Spinal cord (tissue), 10 donors: ENCODE results near the gene PPP1R37. TPM values are rescaled to one million over a fixed set of nuclear protein-coding genes. Genes with fewer than 3 reads are reported as not detected.

Experiments
- DNase-seq, 6 donors: peaks; one replicate each; pipeline versions ENCODE4 v3.0.0 to v3.0.0-alpha.2; 2013 to 2015; ENCODE audit warnings: low spot score in 6 of 6, low read depth in 4 of 6
- H3K27ac ChIP-seq: one replicate; pipeline ENCODE4 v1.5.1; 2013; ENCODE audit warnings: low read depth, low read length, control low read depth
- H3K27me3 ChIP-seq: one replicate; pipeline ENCODE4 v1.6.1; 2013; ENCODE audit warnings: low read length; ENCODE audit not compliant: control insufficient read depth, insufficient read depth
- H3K36me3 ChIP-seq: one replicate; pipeline ENCODE4 v1.6.1; 2013; ENCODE audit warnings: low read length; ENCODE audit not compliant: control insufficient read depth, insufficient read depth
- H3K4me1 ChIP-seq: one replicate; pipeline ENCODE4 v1.6.1; 2013; ENCODE audit warnings: low read length; ENCODE audit not compliant: control insufficient read depth, insufficient read depth
- H3K4me3 ChIP-seq: one replicate; pipeline ENCODE4 v1.5.1; 2013; ENCODE audit warnings: low read depth, low read length, control low read depth
- H3K9me3 ChIP-seq: one replicate; pipeline ENCODE4 v1.6.1; 2013; ENCODE audit warnings: low read length; ENCODE audit not compliant: control insufficient read depth, insufficient read depth
- WGBS: methylation state at CpG from one replicate; pipeline ENCODE4 v1.1.5; 2013; ENCODE audit warnings: missing lambda C conversion rate; ENCODE audit not compliant: insufficient coverage; 5-methylcytosine and 5-hydroxymethylcytosine counted together
- polyA plus RNA-seq, 2 donors: library from polyadenylated mRNA; unstranded; fragments of 120-200 nt; gene quantifications; one replicate each; pipeline ENCODE4 v1.2.1, GENCODE V29; 2013; ENCODE audit not compliant: insufficient read length in 2 of 2
- total RNA-seq, 2 donors: library from RNA; depleted of rRNA in 1 of 2; stranded (reverse); fragments of 120-200 nt in 1 of 2; fragments of >200 nt in 1 of 2; gene quantifications; one replicate each; pipeline versions ENCODE4 v1.2.3 to v1.2.4, GENCODE V29; 2013 to 2014
- donor health status: healthy.

The PPP1R37 gene
- total and polyA plus RNA-seq, 4 donors = 14.4 to 39.6 (median 31.5) TPM

- 91% methylated on average over 4 of the region's 8 CpGs for WGBS
- DNase-seq = no peak
- H3K27ac ChIP-seq = no peak overlapping the region
These were observed 40.7 kb downstream of the PPP1R37 start for GRCh38 chr19:45133661-45134060.

GRCh38 chr19:45135176-45135885 is 42.4 kb downstream of the PPP1R37 start:
- Histone ChIP-seq H3K4me1 (peaks cover 35% of the 10 kb centered on the region), H3K27me3 (no peaks in the 10 kb centered on the region), H3K4me3 (no peak overlapping the region), H3K9me3 (no peaks in the 10 kb centered on the region), H3K36me3 (peaks cover 36% of the 10 kb centered on the region), H3K27ac (no peak overlapping the region)
- DNase-seq = no peak
- WGBS = 98% methylated on average over 9 of the region's 21 CpGs

More at GRCh38 chr19:45133661-45134060, 40.7 kb downstream of the PPP1R37 start:
- Histone ChIP-seq H3K4me3 (no peak overlapping the region), H3K4me1 (peaks cover 38% of the 10 kb centered on the region), H3K9me3 (no peaks in the 10 kb centered on the region), H3K36me3 (peaks cover 36% of the 10 kb centered on the region), H3K27me3 (no peaks in the 10 kb centered on the region)

GRCh38 chr19:45136507-45137178 is 43.7 kb downstream of the PPP1R37 start:
- H3K4me1 ChIP-seq = peaks cover 28% of the 10 kb centered on the region
- peaks cover 43% of the 10 kb centered on the region for H3K36me3 ChIP-seq
- H3K9me3 ChIP-seq = no peaks in the 10 kb centered on the region
- peak overlapping the region; percentile 52 for H3K27ac ChIP-seq
- WGBS = 48% methylated on average over 10 of the region's 12 CpGs
- DNase-seq = no peak
- no peak overlapping the region for H3K4me3 ChIP-seq
- H3K27me3 ChIP-seq = no peaks in the 10 kb centered on the region

- Histone ChIP-seq H3K9me3 (no peaks in the 10 kb centered on the region), H3K27me3 (no peaks in the 10 kb centered on the region), H3K27ac (no peak overlapping the region), H3K4me3 (no peak overlapping the region), H3K4me1 (peaks cover 28% of the 10 kb centered on the region), H3K36me3 (peaks cover 49% of the 10 kb centered on the region)
- DNase-seq = peak in 3 of 6 donors; percentile 23 to 89 (median 70)
- 34% methylated on average over 12 of the region's 17 CpGs for WGBS
These were observed 44.3 kb downstream of the PPP1R37 start for GRCh38 chr19:45137179-45137761.

GRCh38 chr19:45138303-45138751 is 45.3 kb downstream of the PPP1R37 start:
- Histone ChIP-seq H3K27ac (no peak overlapping the region), H3K4me1 (peaks cover 28% of the 10 kb centered on the region), H3K27me3 (no peaks in the 10 kb centered on the region), H3K36me3 (peaks cover 60% of the 10 kb centered on the region), H3K9me3 (no peaks in the 10 kb centered on the region), H3K4me3 (no peak overlapping the region)
- DNase-seq = no peak
- WGBS = 79% methylated on average over 8 of the region's 11 CpGs

GRCh38 chr19:45139286-45140143 is 46.5 kb downstream of the PPP1R37 start:
- no peak overlapping the region for H3K27ac ChIP-seq
- peaks cover 28% of the 10 kb centered on the region for H3K4me1 ChIP-seq
- no peak for DNase-seq
- H3K36me3 ChIP-seq = peaks cover 71% of the 10 kb centered on the region
- H3K27me3 ChIP-seq = no peaks in the 10 kb centered on the region
- H3K9me3 ChIP-seq = no peaks in the 10 kb centered on the region
- 95% methylated on average over 23 of the region's 24 CpGs for WGBS
- no peak overlapping the region for H3K4me3 ChIP-seq

- Histone ChIP-seq H3K27ac (no peak overlapping the region), H3K36me3 (peaks cover 72% of the 10 kb centered on the region), H3K9me3 (no peaks in the 10 kb centered on the region), H3K4me3 (no peak overlapping the region), H3K27me3 (no peaks in the 10 kb centered on the region), H3K4me1 (peaks cover 28% of the 10 kb centered on the region)
- 97% methylated on average over 5 of the region's 8 CpGs for WGBS
- no peak for DNase-seq
These were observed 47.1 kb downstream of the PPP1R37 start for GRCh38 chr19:45140144-45140503.

- peaks cover 72% of the 10 kb centered on the region for H3K36me3 ChIP-seq
- no peaks in the 10 kb centered on the region for H3K9me3 ChIP-seq
- H3K27ac ChIP-seq = no peak overlapping the region
- no peak for DNase-seq
- H3K27me3 ChIP-seq = no peaks in the 10 kb centered on the region
- H3K4me1 ChIP-seq = peaks cover 24% of the 10 kb centered on the region
- WGBS = 96% methylated on average over 11 of the region's 11 CpGs
- no peak overlapping the region for H3K4me3 ChIP-seq
These were observed 47.6 kb downstream of the PPP1R37 start for GRCh38 chr19:45140533-45140932.

- WGBS = 97% methylated on average over 18 of the region's 28 CpGs
- no peak overlapping the region for H3K27ac ChIP-seq
- peaks cover 79% of the 10 kb centered on the region for H3K36me3 ChIP-seq
- no peak overlapping the region for H3K4me3 ChIP-seq
- no peaks in the 10 kb centered on the region for H3K9me3 ChIP-seq
- no peak for DNase-seq
- H3K27me3 ChIP-seq = no peaks in the 10 kb centered on the region
- H3K4me1 ChIP-seq = peaks cover 24% of the 10 kb centered on the region
These were observed 48.4 kb downstream of the PPP1R37 start for GRCh38 chr19:45141203-45141900.
